ENCODE results near the gene SPRYD7.

DNA sequence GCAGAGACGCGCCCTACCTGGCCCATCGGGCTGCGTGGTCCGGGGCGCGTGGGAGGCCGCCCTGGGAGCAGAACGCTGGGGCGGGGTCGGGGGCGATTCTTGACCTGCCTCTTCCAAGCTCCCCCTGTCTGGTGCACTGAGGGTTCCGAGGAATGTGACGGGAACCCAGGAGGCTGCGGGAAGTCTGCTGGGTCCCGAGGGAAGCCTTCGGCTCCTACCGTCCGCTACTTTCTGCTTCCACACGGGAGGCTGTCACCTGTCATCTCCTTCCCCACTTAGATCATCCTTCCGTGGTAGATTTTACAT lies 781 bp upstream of the SPRYD7 start:
- TF ChIP-seq, protein P1, sequence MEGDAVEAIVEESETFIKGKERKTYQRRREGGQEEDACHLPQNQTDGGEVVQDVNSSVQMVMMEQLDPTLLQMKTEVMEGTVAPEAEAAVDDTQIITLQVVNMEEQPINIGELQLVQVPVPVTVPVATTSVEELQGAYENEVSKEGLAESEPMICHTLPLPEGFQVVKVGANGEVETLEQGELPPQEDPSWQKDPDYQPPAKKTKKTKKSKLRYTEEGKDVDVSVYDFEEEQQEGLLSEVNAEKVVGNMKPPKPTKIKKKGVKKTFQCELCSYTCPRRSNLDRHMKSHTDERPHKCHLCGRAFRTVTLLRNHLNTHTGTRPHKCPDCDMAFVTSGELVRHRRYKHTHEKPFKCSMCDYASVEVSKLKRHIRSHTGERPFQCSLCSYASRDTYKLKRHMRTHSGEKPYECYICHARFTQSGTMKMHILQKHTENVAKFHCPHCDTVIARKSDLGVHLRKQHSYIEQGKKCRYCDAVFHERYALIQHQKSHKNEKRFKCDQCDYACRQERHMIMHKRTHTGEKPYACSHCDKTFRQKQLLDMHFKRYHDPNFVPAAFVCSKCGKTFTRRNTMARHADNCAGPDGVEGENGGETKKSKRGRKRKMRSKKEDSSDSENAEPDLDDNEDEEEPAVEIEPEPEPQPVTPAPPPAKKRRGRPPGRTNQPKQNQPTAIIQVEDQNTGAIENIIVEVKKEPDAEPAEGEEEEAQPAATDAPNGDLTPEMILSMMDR (conservative IDR thresholded peaks at IDR 0.05 in 1 of 2, IDR thresholded peaks at IDR 0.05 in 1 of 2; ENCODE audit: low read depth in 1 of 2, low read length in 2 of 2): no peak
- no peak for TF ChIP-seq EZH2 (IDR thresholded peaks at IDR 0.05; ENCODE audit: low read length, missing control alignments)

Data from fibroblast of lung (primary cell).